Nephron progenitor cell (in vitro differentiated cells): ENCODE measurements around the gene THRAP3.

Experiments used
- DNase-seq: peaks from one replicate; pipeline ENCODE4 v3.0.0; 2021
- H3K27ac Mint-ChIP-seq: 2 replicates; pipeline ENCODE4 v1.8.0; 2021; ENCODE audit warnings: mild to moderate bottlenecking, moderate library complexity, mixed read lengths
- H3K27me3 Mint-ChIP-seq: 2 replicates; pipeline ENCODE4 v1.8.0; 2021; ENCODE audit warnings: mild to moderate bottlenecking, low read depth, mixed read lengths; ENCODE audit not compliant: poor library complexity
- H3K36me3 Mint-ChIP-seq: 2 replicates; pipeline ENCODE4 v1.8.0; 2021; ENCODE audit warnings: low read depth, mixed read lengths
- H3K4me1 Mint-ChIP-seq: 2 replicates; pipeline ENCODE4 v1.8.0; 2021; ENCODE audit warnings: mixed read lengths
- H3K4me3 Mint-ChIP-seq: 2 replicates; pipeline ENCODE4 v1.8.0; 2021; ENCODE audit warnings: mild to moderate bottlenecking, moderate library complexity, mixed read lengths
- H3K9me3 Mint-ChIP-seq: 2 replicates; pipeline ENCODE4 v1.8.0; 2021; ENCODE audit warnings: mild to moderate bottlenecking, moderate library complexity, mixed read lengths
- CTCF ChIP-seq: fragments of 200-600 bp; sonication (generic); IDR thresholded peaks from 2 replicates; pipeline ENCODE4 v1.5.0; 2021; ENCODE audit warnings: antibody characterized with exemption

THRAP3 gene

GRCh38 chr1:36285443-36286101 lies 61.3 kb downstream of the THRAP3 start:
- no peaks in the 10 kb centered on the region for H3K9me3 Mint-ChIP-seq
- DNase-seq = peak; percentile 55
- peaks cover under 1% of the 10 kb centered on the region for H3K4me1 Mint-ChIP-seq
- peaks cover 55% of the 10 kb centered on the region for H3K36me3 Mint-ChIP-seq
- H3K4me3 Mint-ChIP-seq = no peak overlapping the region
- TF ChIP-seq CTCF = peak; percentile 72
- H3K27ac Mint-ChIP-seq = no peak overlapping the region
- H3K27me3 Mint-ChIP-seq = no peaks in the 10 kb centered on the region

- H3K36me3 Mint-ChIP-seq = peaks cover 67% of the 10 kb centered on the region
- DNase-seq = no peak
- H3K4me1 Mint-ChIP-seq = peaks cover 6% of the 10 kb centered on the region
- no peaks in the 10 kb centered on the region for H3K27me3 Mint-ChIP-seq
- no peak for TF ChIP-seq CTCF
- no peak overlapping the region for H3K27ac Mint-ChIP-seq
- no peak overlapping the region for H3K4me3 Mint-ChIP-seq
- H3K9me3 Mint-ChIP-seq = no peaks in the 10 kb centered on the region
Observed at GRCh38 chr1:36286802-36287201, 62.6 kb downstream of the THRAP3 start.

GRCh38 chr1:36287595-36287994 lies 63.4 kb downstream of the THRAP3 start:
- H3K36me3 Mint-ChIP-seq = peaks cover 70% of the 10 kb centered on the region
- H3K27me3 Mint-ChIP-seq = no peaks in the 10 kb centered on the region
- no peak for TF ChIP-seq CTCF
- H3K27ac Mint-ChIP-seq = no peak overlapping the region
- peaks cover 6% of the 10 kb centered on the region for H3K4me1 Mint-ChIP-seq
- no peak overlapping the region for H3K4me3 Mint-ChIP-seq
- H3K9me3 Mint-ChIP-seq = no peaks in the 10 kb centered on the region
- no peak for DNase-seq

GRCh38 chr1:36295390-36295789 lies 71.1 kb downstream of the THRAP3 start:
- H3K4me1 Mint-ChIP-seq = peaks cover 6% of the 10 kb centered on the region
- no peak overlapping the region for H3K27ac Mint-ChIP-seq
- no peak for TF ChIP-seq CTCF
- no peaks in the 10 kb centered on the region for H3K27me3 Mint-ChIP-seq
- no peaks in the 10 kb centered on the region for H3K9me3 Mint-ChIP-seq
- H3K4me3 Mint-ChIP-seq = no peak overlapping the region
- DNase-seq = no peak
- H3K36me3 Mint-ChIP-seq = peaks cover 66% of the 10 kb centered on the region

GRCh38 chr1:36297062-36297461 lies 72.8 kb downstream of the THRAP3 start:
- Mint-ChIP-seq H3K27me3 (no peaks in the 10 kb centered on the region), H3K36me3 (peaks cover 62% of the 10 kb centered on the region), H3K4me1 (no peaks in the 10 kb centered on the region), H3K4me3 (no peak overlapping the region), H3K9me3 (no peaks in the 10 kb centered on the region), H3K27ac (no peak overlapping the region)
- TF ChIP-seq CTCF = no peak
- DNase-seq = no peak

GRCh38 chr1:36298640-36299039 lies 74.4 kb downstream of the THRAP3 start:
- H3K27ac Mint-ChIP-seq = no peak overlapping the region
- no peaks in the 10 kb centered on the region for H3K4me1 Mint-ChIP-seq
- H3K9me3 Mint-ChIP-seq = no peaks in the 10 kb centered on the region
- no peak for TF ChIP-seq CTCF
- H3K27me3 Mint-ChIP-seq = no peaks in the 10 kb centered on the region
- no peak overlapping the region for H3K4me3 Mint-ChIP-seq
- peaks cover 66% of the 10 kb centered on the region for H3K36me3 Mint-ChIP-seq
- no peak for DNase-seq
